Measurements from ENCODE around the gene ARHGAP29. TPM values are rescaled to one million over a fixed set of nuclear protein-coding genes. Genes with fewer than 3 reads are reported as not detected.
A peak's percentile ranks its signal among the peaks of the same experiment; 100 is the strongest.

ARHGAP29 gene
- total RNA-seq, 1 donor from 2014 or later, result 190 TPM

DNA sequence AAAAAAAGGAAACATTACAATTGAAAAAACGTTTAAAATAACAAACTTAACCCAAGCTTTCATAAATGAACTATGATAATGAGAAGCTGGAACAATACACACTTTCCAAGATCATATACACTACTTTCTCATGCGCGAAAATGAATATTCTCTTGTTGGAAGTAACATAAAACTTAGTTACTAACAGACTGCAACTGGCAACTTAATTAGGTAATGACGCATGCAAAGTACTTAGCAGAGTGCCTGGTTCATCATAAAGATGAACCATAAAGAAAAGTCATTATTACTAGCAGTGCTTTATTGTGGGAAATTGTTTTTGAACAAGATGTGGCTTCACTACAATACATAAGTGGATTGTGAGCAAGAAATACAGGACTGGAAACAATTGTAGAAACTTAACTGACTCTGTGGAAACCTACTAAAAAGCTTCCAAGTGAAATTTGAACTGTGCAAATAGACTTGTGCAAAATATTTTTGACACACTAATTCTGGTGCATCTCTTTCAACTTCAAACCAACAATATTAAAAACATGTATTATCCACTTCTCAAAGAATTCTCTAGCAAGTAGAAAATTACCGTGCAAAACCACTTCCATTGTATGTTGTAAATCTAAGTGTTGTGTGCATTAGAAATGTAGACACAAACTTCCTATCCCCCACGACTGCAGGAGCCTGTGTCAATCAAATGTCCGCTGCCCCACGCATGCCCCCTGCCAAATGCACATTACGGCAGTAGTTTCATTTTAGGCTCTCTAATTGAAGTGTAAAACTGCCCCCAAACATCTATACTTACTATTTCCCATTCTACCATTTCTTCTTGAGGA, 2.0 kb downstream of the ARHGAP29 start:
- no peak for DNase-seq (ENCODE audit: low read depth, low spot score)

DNA sequence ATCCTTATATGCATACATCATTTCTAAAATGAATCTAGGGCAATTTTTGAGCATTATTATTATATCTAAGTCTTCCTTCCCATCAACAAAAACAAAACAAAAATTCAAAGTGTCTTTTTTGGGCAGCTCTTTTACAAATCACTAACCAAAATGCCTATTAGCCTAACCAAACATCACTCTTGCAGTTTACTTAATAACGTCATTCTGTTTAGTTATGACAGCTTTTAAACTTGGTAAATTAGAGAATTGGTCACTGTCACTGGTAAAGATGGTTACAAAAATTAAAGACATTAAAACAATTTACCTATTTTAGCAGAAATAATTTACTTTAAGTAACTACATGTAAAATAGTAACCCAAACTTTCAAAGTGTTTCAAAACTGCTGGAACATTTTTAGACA, 2.8 kb downstream of the ARHGAP29 start:
- no peak for DNase-seq (ENCODE audit: low read depth, low spot score)

DNA sequence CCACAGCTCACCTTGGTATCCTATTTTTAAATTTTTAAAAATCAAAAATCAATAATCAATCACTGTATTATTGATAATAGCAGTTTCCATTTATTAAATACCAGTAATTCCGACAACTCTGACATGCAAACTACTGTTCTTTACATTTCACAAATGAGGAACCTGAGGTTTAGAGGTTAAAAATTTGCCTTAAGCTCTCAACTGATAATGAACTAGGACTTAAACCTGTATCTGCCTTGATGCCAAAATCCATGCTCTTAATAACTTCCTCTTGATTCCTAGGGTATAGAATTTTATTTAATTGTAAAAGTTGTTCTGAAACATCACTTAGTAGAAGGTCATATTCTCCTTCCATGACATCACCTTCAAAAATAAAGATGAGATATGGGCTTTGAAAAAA, 5.6 kb downstream of the ARHGAP29 start:
- DNase-seq (ENCODE audit: low read depth, low spot score), result no peak

DNA sequence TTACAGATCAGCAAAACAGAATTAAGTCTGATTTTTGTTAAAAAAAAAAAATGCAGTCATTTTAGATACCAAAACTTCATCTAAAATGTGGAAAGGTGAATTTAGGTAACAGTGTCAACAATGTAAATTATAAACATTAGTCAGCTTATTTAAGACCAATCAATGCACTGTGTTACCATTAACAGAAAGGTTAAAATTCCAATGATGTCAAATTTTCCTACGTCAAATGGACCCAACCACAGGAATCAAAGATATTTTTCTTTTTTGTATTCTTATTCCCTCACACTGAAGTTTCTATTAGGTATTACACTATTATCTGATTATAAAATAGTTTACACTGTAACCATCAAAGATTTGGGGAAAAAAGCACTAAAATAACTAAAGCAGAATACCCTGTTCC, 6.5 kb downstream of the ARHGAP29 start:
- DNase-seq (ENCODE audit: low read depth, low spot score), result no peak

DNA sequence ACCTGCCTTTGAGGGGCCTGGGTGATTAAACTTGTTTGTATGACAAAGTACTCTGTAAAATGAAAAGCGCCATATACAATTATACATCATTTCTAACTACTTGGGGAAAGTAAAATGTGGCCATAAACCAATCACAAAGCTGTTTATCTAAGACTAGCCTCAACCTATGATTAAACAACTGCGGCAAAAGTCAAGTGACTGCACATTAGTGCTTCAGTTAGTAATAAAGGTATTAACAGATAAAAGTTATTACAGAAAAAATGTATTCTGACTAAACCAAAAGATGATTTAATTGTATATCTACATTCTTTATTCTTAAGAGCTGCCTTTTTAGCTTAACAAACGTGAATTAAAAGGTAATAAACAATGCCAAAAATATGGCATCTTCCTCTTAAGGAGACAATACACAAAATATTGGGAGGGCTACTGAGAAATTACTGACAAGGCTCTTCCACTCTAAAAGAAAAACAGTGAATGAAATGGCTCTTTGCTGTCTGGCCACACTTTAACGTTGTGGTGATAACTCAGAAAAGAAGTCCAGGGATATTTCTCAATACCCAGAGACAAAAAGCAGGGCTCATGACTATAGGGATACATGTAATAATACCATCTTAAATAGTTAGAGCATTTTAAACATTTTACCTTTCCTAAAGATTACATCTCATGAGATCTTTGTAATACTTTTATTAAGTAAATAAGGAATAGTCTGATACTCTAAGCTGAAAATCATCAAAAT, 8.6 kb downstream of the ARHGAP29 start:
- no peak for DNase-seq (ENCODE audit: low read depth, low spot score)

DNA sequence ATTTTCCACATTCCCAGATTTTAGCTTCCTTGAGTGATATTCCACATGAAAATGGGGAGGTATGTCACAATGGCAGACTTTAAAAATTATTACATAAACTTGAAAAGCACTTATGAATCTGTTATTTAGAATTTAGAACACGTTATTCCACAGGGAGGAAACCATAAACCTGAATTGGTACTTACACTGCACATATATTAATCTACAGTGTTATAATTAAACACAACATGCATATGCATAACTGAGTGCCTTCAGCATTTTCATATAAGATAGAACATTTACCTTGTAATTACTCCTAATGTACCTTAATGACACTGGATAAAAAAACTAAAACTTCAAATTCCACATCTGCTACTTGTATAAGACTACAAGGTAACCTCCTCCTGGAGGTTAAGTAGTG, 9.8 kb downstream of the ARHGAP29 start:
- no peak for DNase-seq (ENCODE audit: low read depth, low spot score)

DNA sequence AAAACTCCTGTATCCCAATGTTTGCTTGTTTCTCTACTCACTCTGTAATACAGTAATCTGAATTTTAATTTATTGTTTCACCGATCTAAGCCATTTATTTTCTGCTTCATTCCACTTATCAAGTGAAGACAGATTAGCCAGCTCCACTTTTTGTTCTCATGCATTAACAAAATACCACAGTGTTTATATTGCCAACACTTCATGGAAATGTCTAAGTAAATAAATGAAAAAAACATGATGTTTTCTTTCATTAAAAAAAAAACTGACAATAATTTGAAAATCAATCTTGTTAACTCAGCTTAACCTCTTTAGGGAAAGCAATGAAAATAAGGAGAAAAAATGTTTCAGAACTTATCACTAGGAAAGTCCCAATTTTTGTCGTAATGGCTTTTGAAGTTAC, 11.5 kb downstream of the ARHGAP29 start:
- DNase-seq (ENCODE audit: low read depth, low spot score), result no peak

DNA sequence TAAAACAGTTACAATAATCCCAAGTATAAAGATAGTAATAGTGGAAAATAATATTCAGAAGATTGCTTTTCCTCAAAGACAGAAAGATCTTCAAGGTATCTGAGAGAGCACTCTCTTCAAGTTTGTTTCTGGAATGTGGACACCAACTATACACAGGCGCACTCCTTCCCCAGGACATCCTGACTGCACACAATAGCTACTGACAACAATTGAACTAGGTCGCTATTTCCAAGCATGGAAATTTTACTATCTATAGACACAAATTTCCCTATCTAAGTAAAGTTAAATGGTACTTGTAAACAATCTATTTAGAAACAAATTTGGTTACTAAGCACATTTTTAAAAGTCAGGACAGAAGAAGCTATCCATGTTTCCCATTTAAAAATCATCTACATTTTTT, 19.1 kb downstream of the ARHGAP29 start:
- DNase-seq (ENCODE audit: low read depth, low spot score), result peak; percentile 52

DNA sequence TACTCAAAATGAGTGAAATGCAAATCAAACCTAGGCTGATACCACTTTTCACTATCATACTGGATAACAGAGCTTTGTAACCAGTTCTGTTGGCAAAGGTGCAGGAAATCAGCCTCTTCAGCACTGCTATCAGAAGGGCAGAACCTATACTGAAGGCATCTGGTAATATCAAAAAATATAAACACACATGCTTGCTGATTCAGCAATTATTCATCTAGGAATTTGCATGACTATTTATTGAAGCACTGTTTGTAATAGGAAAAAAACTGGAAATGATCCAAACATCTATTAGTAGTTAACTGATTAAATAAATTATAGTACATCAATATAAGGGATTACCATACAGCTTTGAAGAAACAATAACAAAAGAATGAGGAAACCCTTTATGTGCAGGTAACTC, 21.4 kb downstream of the ARHGAP29 start:
- no peak for DNase-seq (ENCODE audit: low read depth, low spot score)

DNA sequence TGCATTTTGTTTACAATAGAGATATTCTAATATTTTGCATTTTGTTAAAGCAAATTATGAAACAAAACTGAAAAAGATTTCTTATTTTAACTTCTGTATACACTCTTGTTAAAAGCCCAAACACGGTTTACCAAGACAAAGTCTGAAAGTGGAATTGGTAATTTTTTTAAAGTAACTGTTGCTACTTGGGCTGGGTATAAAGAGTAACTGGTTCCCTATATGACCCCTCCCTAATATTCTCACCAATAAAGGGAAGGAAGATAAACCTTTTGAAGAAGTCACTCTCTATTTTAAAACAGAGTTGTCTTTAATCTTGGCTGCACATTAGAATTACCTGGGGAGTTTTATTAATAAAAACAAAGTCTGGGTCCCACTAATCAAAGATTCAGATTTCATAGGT, 27.4 kb downstream of the ARHGAP29 start:
- no peak for DNase-seq (ENCODE audit: low read depth, low spot score)

DNA sequence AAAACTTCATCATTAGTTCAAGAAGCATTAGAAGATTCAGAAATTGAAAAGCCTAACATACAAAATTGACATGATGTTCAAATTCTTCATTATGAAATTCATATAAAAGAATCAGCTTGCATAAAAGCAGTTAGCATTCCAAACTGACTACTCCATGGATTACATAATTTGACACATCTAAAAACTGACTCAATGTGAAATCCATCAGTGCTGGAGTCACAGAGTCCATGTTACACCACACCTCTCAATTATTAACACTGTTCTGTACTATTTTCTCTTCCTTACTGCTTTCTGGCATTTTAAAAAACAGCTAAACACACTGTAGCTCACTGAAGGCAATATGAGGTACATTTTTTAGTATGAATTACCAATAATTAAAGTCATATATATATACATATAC, 28.0 kb downstream of the ARHGAP29 start:
- DNase-seq (ENCODE audit: low read depth, low spot score), result no peak

DNA sequence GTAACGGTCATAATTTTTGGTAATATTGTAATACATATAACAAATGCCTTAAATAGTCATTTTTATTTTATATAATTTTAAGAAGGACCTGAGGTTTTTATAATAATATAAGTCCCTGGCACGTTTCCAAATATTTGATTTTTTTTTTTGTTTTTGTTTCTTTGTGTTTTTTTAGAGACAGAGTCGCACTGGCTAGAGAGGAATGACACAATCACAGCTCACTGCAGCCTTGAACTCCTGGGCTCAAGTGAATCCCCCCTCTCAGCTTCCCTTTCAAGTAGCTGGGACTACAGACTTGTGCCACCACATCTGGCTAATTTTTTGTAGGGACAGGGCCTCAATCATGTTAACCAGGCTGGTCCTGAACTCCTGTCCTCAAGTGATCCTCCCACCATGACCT, 29.7 kb downstream of the ARHGAP29 start:
- DNase-seq (ENCODE audit: low read depth, low spot score), result no peak

DNA sequence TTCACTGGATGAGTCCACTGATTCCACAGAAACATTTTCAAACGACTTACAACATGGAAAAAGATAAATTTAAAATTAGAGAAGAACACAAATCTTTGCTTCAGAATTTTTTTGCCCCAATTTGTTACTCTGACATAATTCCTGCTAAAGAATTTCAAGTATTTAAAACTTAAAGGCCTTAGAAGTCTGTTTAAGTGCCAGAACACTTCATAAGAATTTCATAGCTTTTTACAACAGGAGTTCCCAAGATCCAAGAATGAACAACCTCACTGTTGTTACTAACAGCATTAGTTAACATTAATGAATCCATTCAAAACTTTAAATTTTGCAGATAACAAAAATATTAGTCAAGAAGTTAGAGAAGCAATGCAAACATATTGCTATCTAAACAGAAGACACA, 31.7 kb downstream of the ARHGAP29 start:
- DNase-seq (ENCODE audit: low read depth, low spot score), result no peak

DNA sequence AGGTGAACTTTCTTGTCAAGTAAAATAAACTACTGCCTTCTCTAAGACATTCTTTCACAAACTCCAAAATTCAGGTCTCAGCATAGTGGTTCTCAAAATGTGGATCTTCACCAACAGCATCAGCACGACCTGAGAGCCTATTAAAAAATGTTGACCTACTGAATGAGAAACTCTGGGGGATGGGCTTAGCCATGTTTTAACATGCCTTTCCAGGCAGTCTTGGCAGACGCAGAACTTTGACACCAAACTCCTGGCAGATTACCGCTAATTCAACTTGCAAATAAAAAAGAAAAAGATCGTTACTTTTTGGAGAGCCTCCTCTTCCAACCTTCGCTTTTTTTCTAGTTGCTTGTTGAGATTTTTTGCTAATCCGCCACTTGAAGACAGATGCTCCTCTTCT, 35.1 kb downstream of the ARHGAP29 start:
- DNase-seq (ENCODE audit: low read depth, low spot score), result no peak

DNA sequence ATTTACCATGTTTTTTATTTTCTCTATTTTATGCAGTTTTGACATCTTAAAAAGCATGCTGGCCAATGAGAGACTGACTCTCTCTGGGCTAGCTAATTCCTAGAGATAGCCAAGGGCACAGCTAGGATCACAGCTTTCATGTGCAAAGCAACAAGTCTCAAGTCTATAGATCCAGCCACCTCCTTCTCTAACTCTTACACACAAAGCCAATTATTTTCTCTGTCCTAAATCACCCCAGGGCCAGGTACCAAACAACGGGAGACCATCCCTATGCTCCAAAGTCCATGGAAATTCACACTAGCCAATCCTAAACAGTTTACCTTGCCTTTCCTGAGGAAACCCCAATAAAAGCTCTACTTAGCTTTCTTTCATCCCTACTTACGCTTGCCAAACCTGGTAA, 38.0 kb downstream of the ARHGAP29 start:
- no peak for DNase-seq (ENCODE audit: low read depth, low spot score)

DNA sequence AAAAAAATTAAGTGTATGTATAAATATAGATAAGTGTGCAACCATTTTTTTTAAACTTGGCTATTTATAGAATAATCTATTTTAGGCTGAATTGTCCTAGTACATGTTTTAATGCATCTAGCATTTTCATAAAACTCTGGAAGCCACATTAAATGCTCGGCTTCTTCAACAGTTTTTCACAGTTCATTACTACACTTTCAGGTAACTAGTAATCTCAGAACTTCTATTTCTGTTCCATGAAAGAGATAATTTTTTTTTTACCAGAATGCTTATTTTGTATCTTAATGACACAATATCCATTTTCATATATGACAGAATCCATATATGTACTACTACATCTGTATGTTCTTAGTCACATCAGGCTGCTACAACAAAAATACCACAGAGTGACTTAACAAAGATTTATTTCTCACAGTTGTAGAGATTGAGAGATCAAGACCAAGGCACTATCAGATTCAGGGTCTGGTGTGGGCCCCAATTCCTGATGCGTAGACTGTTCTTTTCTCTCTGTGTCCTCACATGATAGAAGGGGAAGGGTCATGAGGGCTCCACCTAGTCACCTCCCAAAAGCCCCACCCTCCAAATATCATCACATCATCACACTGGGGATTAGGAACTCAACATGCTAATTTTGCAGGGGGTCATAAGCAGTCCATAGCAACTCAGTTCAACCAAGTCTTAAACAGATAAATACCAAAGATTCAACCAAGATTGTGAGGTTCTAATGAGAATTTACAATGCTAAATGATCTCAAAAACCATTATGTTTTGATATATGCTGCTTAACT, 43.1 kb downstream of the ARHGAP29 start:
- DNase-seq (ENCODE audit: low read depth, low spot score), result no peak

DNA sequence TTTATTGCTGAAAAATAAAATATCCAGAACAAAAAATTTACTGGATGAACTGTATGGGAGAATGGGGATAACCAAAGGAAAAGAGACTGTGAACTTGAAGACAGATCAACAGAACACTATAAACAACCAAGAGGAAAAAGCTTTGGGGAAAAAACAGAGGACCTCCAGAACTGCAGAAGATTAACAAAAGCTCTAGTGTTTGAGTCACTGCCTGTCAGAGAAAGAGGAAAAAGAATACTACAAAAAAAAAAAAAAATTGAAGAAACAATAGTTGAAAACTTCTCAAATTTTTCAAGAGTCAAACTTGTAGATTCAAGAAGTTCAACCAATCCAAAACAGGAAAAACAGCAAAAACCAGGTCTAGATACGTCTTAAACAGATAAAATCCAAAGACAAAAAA, 44.3 kb downstream of the ARHGAP29 start:
- no peak for DNase-seq (ENCODE audit: low read depth, low spot score)

DNA sequence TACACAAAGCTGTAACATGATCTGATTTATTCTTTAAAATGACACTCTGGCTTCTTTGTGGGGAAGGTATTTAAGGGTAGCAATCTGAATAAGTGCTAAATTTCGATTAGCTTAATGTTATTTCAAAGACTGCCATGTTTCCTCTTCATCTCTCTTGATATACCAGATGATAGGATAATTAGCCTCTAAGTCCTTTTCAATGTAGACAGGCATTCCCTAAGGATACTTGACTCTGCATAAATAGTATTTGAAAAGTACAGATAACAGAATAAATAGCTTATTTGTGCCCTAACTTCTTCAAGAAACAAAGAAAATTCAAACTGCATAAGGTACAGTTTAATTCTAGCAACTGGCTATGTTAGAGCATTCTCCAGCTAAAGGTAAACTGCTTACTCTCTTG, 46.2 kb downstream of the ARHGAP29 start:
- DNase-seq (ENCODE audit: low read depth, low spot score), result no peak

DNA sequence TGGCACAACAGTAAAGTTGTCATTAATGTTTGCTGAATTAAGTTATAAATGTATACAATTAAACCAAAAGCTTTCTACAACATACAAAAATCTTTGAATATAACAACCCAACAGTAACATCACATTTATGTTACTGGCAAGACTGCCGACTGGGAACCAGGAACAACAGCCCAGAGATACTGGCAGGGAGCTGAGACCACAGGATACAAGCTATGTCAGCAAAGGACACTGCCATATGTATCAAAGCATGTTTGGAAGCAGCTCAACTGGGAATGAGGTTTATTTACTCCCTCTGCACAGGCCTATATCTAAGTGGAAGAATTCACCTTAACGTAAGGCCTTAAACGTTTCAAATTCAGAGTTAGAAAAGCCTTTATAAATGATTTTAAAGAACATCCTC, 50.4 kb downstream of the ARHGAP29 start:
- no peak for DNase-seq (ENCODE audit: low read depth, low spot score)

DNA sequence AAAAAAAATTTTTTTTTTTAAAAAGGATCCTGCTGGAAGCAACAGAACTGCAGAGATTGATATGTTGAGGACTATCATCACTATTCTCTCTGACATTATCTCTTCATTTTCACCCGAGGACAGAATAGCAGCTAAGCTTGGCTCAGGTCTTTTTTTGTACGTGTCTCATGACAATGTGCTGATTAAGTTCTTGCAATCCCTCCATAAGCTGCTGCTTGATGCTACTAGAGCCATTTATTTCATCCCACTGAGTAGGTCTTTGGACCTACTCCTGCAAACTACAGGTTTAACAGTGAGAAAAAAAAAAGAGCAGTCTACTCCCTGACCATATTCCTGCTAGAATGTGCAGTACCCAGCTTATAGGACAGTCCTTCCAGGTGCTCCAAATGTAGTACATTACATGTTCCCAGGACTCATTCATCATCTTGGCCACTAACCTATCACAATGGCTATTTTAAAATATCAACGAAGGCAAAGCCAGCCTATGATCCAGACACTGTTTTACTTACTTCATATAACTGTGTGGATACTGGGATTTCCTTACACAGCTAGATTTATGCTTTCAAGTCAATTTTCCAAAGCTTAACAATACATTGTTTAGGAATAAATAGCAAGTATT, 54.1 kb downstream of the ARHGAP29 start:
- no peak for DNase-seq (ENCODE audit: low read depth, low spot score)

DNA sequence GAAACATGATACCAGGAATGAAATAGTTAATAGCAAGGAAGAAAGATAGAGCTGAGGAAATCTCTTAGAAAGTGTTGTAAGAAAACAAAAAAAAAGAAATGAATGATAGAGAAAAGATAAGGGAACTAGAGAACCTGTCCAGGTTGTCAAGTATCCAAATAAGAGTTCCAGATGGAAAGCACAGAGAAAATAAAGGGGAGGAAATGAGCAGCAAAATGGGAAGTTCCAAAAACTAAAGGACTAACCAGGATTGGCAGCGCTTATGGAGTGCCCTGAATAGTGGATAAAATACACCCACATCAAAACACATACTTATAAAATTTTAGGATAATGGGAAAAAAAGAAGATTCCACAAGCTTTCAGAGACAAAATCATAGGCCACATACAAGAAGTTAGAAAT, 55.2 kb downstream of the ARHGAP29 start:
- DNase-seq (ENCODE audit: low read depth, low spot score), result no peak

DNA sequence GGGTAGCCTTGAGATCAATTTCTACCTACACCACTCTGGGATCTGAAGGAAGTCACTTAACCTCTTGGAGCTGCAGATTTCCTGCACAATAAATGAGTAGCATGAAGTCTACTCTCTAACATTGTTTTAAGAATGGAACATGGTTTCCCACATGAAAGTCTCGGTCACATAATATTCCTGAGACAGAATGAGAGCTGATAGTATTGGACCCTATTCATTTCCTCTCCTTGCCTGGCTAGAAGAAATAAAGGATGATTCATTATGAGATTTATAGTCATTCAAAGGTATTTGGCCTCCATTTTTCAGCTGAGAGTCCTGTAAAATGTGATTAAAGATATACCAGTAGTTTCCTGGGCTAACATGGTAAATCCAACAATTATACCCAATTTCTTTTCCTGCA, 56.7 kb downstream of the ARHGAP29 start:
- no peak for DNase-seq (ENCODE audit: low read depth, low spot score)
